ENCODE results near the gene VGLL4.
"Not testable (repeated sequence)": the region's sequence is repeated elsewhere in the genome, so short reads cannot be mapped to it uniquely, and the experiment has no call there.

The VGLL4 gene

GRCh38 chr3:11544412-11545181 lies 99.1 kb downstream of the VGLL4 start:
- no peak for DNase-seq

GRCh38 chr3:11543948-11544387 lies 99.7 kb downstream of the VGLL4 start:
- DNase-seq: no peak

- no peak for DNase-seq
These were observed 100.4 kb downstream of the VGLL4 start for GRCh38 chr3:11543141-11543947.

- DNase-seq: no peak
These were observed 101.2 kb downstream of the VGLL4 start for GRCh38 chr3:11542551-11542950.

GRCh38 chr3:11541321-11542303 lies 102.1 kb downstream of the VGLL4 start:
- DNase-seq: no peak

- DNase-seq: no peak
These were observed 104.0 kb downstream of the VGLL4 start for GRCh38 chr3:11539677-11540076.

GRCh38 chr3:11539218-11539617 lies 104.5 kb downstream of the VGLL4 start:
- no peak for DNase-seq

GRCh38 chr3:11538581-11538980 lies 105.1 kb downstream of the VGLL4 start:
- DNase-seq: no peak

- no peak for DNase-seq
These were observed 106.6 kb downstream of the VGLL4 start for GRCh38 chr3:11536936-11537612.

- DNase-seq: no peak
These were observed 107.4 kb downstream of the VGLL4 start for GRCh38 chr3:11536132-11536935.

- no peak for DNase-seq
These were observed 108.3 kb downstream of the VGLL4 start for GRCh38 chr3:11535243-11535960.

GRCh38 chr3:11534793-11535101 lies 109.0 kb downstream of the VGLL4 start:
- DNase-seq: no peak

- no peak for DNase-seq
These were observed 109.5 kb downstream of the VGLL4 start for GRCh38 chr3:11534011-11534792.

GRCh38 chr3:11532931-11533391 lies 110.8 kb downstream of the VGLL4 start:
- DNase-seq: no peak

GRCh38 chr3:11530153-11530721 lies 113.5 kb downstream of the VGLL4 start:
- no peak for DNase-seq

- DNase-seq: no peak
These were observed 114.4 kb downstream of the VGLL4 start for GRCh38 chr3:11529281-11529680.

- DNase-seq: not testable (repeated sequence)
These were observed 117.6 kb downstream of the VGLL4 start for GRCh38 chr3:11526121-11526520.

GRCh38 chr3:11523572-11524101 lies 120.1 kb downstream of the VGLL4 start:
- DNase-seq: no peak

GRCh38 chr3:11522953-11523571 lies 120.7 kb downstream of the VGLL4 start:
- no peak for DNase-seq

All from NCI-H1092 (cell line).